Activated naive CD4-positive, alpha-beta T cell (primary cell): ENCODE measurements around the gene POU2AF3.

Source experiments
- DNase-seq, 4 experiments: peaks; one replicate each; lab custom pipeline; 2025; lab: John Stamatoyannopoulos, UW

Gene POU2AF3

DNA sequence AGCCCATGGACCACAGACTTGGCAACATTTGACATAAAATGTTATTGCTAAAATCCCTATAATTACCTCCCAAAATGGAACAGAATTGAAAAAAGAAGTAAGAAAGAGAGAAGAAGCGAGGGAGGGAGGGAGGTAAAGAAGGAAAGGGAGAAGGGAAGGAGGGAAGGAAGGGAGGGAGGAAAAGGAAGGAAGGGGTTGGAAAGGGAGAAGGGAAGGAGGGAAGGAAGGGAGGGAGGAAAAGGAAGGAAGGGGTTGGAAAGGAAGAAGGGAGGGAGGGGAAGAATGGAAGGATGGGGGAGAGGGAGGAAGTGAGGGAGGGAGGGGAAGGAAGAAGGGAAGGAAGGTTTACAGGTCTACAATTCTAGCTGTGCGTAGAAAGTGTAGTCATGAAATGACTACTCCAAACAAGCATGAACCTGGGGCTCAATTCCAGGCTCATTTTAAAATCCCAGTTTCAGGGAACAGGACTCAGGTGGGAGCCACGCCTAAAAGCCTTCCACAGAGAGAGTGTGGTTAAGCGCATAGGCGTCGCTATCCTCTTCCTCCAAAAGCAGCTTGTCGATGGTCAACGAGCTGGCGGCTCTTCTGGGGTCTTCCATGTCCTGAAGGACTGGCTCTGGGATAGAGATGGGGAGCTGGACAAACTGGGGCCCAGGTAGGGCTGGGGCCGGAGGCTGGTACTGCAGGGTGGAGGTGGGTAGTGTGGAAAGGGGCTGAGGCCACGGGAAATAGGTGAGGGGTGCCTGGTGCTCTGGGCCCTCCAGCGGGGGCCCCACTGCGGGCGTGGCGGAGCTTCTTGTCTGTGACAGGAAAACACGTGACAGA, 55.6 kb downstream of the POU2AF3 start:
- no peak for DNase-seq

GRCh38 chr11:111354601-111354891, 56.2 kb downstream of the POU2AF3 start:
- no peak for DNase-seq

- DNase-seq, result no peak
These were observed 56.8 kb downstream of the POU2AF3 start for GRCh38 chr11:111355101-111355500.

- no peak for DNase-seq
These were observed 57.8 kb downstream of the POU2AF3 start for GRCh38 chr11:111355956-111356659.

GRCh38 chr11:111356660-111357048, 58.3 kb downstream of the POU2AF3 start:
- DNase-seq, result no peak

GRCh38 chr11:111357150-111358037, 59.0 kb downstream of the POU2AF3 start:
- no peak for DNase-seq
